Endometrial microvascular endothelial cells (primary cell): ENCODE results near the gene IGBP1. TPM values are rescaled to one million over a fixed set of nuclear protein-coding genes. Genes with fewer than 3 reads are reported as not detected.
"Not testable (repeated sequence)": the region's sequence is repeated elsewhere in the genome, so short reads cannot be mapped to it uniquely, and the experiment has no call there.

Experiments
- in situ Hi-C: cut with HindIII; loops from 2 replicates; pipeline ENCODE4 v1.10.0; 2017; ENCODE audit warnings: low sequenced_read_pairs, low pct_unique_long_range_greater_than_20kb; ENCODE audit errors: inconsistent ontology term
- total RNA-seq: library from RNA; depleted of rRNA; stranded (reverse); fragments of >200 nt; gene quantifications from one replicate; pipeline ENCODE4 v1.2.3, GENCODE V29; 2015; ENCODE audit errors: inconsistent ontology term

The IGBP1 gene
- total RNA-seq: 50.3 TPM

DNA sequence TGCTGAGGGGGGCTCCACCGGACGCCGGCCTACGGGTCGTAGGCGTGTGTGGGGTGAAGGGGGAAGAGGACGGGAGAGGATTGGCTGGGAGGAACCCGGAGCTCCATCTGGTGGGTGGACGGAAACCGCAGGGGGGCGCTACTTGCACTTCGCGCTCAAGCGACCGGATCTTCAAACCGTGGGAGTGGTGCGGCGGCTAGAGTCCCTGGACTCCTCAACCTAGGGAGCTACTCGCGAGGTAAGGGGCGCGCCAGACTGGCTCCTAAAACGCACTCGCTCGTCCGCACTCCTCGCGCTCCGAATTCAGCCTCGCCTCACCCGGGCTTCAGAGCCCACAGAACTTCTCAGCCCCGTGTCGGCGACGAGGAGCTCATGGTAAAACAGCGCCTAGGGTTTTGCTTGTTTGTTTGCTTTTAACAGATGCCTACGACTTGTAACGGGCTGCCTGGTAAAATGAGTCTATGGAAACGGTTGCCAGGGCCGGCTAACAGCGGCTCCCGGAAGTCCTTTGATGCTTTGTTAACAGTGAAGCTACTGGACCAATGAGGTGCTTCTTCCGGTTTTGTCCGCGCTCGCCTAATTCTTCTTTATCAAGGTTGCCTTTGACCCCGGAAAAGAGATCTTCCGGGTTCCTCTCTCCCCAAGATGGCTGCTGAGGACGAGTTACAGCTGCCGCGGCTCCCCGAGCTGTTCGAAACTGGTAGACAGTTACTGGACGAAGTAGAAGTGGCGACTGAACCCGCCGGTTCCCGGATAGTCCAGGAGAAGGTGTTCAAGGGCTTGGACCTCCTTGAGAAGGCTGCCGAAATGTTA lies at the start of gene IGBP1:
Gene IGBP1 (plus strand): TSS at position 145 of the 813 bp plus-strand sequence. CDS start 501 bp downstream, at position 646.
- in situ Hi-C loops: no loop called here

DNA sequence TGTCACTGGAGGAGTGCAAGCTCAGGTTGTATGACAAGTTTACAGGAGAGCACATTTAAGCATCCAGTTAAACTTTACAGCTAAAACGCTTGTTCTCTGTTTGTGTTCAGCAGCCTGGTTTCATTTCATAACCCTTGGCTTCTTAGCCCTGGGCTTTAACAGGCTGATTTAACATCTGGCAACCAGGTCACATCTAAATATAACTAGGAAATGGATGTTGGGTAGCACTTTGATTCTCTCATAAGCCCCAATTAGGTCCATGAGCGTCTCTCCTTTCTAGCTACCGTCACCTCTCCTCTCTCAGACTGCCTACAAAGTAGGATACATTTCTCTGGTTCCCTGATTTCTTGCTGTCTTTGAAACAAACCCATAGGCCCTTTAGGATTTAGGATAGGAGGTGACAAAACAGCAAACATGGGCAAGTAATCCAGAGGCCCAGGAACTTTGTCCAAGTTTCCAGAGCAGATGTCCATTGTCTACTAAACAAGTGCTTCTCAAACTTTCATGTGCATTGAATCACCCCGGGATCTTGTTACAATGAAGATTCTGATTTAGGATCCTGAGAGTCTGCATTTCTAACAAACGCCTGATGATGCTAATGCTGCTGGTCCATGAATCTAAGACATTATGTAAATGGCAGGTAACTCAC lies 48.5 kb upstream of the IGBP1 start:
- in situ Hi-C loops: no loop called here

DNA sequence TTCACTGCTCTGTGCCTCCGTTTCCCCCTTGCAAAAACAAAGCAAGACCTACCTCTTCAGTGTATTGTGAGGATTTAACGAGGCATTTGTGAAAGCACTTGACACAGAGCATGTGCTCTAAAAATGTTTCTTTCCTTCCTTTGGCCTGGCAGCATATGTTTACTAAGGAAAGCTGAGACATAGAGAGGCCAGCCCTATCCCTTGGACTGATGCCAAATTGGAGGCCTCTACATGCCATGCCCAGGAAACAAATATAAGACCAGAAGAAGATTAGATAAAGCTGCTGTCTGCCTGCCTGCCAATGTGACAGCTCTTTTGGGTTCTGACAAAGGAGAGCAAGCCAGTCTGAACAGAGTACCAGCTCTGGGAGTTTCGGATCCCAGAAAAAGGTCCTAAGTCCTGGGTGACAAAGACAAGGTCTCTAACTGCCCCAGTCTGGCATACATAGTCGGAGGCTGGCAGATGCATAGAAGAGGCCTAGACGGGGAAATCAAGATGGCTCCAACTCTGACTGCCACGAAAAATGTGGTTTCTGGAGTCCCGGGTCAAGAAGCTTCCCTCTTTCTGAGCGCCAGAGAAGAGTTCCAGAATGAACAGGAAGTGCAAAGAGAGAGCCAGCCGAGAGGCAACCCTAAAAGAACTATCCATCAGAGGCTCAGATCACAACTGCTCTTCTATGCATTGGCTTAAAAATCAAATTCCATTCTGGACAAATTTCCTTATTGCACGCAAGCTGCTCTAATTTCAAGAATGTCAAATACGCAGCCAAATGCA lies 45.2 kb upstream of the IGBP1 start:
- in situ Hi-C loops: no loop called here

DNA sequence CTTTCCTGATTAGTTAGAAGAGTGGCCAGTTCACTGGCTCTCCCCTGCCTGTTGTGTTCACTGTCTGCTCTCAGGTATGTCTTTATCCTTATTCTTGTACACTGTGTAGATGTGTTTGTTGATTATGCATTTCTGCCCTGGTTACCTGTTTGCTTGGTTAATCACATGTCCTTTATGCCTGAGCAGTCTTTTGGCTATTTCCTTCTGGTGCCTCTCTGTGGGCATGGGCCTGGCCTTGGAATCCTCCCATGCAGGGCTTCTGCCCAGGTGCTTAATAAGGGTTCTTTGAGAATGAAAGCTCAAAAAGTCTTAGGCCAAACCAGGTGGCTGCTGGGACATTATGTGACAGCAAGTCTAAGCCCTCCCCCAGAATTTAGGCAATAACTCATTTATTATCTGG lies 44.5 kb upstream of the IGBP1 start:
- in situ Hi-C loops: no loop called here

DNA sequence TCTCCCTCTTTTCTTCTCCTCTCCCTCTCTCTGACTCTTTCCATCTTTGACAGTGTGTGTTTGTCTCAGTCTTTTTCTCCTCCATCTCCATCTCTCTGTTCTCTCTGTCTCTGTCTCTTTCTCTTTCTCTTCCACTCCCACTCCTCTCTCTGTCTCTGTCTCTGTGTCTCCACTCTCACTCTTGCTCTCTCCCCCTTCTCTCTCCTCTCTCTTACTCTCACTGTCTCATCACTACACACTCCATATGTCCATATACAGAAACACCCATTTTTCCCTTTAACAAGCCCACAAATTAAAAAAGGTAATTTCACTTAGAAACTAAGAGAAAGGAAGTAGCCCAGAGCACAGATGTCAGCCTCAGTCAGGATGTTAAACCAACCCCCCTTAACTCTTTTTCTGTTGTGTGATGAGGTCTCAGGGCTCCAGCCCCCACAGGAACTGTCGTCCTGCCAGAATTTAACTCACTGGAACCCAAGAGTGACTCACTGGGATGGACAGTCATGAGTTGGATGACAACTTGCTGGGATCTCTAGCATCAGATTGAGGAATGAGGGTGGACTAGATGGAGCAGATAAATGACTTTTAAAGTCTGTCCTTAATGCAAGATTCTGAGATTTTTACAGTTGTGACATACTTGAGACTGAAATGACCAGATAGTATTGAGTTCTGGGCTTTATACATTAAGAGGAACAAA lies 43.5 kb upstream of the IGBP1 start:
- in situ Hi-C loops: no loop called here

DNA sequence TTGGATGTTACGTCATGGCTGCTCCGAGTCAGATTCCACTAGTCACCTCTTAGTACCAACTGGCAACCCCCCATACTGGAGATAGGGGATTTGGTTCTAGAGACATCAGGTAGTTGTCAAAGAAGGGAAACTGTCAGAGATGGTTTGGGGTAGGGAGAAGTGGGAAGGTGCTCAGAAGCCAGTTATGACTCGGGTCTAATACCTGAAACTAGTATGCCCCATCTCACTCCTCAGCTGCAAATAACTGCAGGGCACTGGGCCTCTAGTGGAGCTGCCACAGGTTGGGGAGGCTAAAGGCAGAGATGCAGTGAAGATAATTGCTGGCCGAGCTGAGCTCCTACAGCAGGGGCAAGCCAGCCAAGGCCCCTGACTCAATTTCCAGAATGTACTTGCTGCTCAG lies 41.0 kb upstream of the IGBP1 start:
- in situ Hi-C loops: no loop called here

DNA sequence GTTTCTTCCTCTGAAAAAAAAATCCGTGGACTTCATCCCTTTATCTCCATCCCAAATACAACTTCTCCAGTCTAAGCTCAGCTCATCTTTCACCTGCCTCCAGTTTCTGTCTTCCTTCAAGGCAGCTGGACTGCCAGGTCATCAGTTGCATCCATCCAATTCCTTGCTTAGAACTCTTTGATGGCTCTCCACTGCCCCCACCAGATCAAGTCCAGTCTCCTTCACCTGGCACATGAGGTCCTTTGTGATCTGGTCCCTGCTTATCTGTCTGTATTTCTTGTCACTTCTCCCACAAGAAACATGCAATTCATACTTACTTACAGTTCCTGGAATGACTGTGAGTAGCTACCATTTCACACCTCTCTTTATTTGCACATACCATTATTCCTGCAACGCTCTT lies 37.2 kb upstream of the IGBP1 start:
- in situ Hi-C loops: no loop called here

DNA sequence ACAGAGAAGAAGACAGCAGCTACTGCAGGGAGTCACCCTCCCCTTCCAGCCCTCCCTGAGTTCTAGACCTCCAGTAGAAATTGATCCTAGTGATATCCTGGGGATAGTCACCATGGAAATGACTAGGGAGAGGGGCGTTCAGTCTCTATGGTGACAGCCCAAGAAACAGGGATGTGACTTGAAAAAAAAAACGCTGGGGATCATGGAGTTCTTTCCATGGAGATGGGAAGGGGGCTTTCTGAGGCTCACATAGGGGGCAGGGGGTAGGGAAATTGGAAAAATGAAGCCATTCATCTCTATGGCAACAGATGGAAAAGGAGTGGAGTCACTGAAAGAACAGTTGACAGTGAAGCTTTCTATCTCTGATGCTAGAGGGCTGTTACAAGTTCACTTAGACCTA lies 28.0 kb upstream of the IGBP1 start:
- in situ Hi-C loops: no loop called here

DNA sequence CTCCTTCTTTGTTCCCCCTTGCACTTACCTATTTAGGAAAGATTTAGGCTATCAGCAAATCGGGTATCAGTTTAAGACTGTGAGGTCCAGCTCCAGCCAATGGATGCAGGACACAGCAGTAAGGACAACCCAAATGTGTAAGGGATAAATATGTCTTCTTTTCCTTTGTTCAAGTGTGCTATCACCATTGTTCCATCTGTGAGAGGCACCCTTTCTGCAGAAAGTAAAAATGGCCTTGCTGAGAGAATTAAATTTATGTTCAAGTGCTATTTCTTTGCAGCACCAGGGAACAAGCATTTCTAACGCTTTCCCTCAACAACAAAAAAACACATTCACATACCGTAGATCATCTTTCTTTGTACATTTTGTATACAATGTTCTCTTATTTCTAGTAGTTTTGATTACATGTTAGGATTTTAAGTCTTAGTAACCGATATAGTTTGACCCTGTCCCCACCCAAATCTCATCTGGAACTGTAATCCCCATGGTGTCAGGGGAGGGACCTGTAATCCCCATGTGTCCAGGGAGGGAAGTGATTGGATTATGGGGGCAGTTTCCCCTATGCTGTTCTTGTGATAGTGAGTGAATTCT lies 21.7 kb upstream of the IGBP1 start:
- in situ Hi-C loops: not testable (repeated sequence)

DNA sequence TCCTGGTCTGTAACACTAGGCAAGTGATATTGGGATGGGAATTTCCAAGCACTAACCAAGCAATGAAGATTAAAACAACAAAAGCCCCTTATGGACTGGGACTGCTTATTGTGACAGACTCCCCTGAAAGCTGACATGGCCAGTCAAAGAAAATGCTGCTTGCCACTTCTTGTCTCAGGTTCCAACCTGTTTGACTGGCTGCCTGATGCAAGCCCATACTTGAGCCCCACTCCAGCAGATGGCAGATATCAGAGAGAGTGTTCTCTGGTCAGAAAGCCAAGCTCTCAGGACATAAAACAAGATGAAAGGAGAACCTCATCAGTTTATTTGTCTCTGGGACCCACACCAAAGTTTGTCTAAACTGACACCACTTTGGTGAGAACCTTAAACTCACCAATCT lies 15.5 kb upstream of the IGBP1 start:
- in situ Hi-C loops: no loop called here

DNA sequence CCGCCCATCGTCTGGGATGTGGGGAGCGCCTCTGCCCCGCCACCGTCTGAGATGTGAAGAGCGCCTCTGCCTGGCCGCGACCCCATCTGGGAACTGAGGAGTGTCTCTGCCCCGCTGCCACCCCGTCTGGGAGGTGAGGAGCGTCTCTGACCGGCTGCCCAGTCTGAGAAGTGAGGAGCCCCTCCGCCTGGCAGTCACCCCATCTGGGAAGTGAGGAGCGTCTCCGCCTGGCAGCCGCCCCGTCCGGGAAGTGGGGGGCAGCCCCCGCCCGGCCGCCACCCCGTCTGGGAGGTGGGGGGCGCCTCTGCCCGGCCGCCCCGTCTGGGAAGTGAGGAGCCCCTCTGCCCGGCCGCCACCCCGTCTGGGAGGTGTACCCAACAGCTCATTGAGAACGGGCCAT lies 10.2 kb upstream of the IGBP1 start:
- in situ Hi-C loops: not testable (repeated sequence)

DNA sequence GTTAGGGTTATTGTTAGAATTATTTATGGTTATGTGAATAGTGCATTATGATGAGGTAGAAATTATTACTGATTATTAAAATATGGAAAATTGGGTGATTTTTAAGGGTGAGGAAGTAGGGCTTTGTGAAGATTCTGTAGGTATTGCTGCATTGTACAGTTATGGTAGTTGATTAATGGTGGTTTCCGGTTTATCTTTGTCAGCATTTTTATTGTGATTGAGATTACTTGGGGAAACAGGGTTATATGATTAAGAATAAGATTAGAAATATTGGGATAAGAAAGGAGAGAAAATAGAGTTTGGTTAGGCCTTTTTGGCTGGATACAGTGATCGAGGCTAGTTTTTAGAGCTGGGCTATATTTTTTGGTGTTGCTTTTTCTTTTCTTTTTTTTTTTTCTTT lies 8.6 kb upstream of the IGBP1 start:
- in situ Hi-C loops: no loop called here

DNA sequence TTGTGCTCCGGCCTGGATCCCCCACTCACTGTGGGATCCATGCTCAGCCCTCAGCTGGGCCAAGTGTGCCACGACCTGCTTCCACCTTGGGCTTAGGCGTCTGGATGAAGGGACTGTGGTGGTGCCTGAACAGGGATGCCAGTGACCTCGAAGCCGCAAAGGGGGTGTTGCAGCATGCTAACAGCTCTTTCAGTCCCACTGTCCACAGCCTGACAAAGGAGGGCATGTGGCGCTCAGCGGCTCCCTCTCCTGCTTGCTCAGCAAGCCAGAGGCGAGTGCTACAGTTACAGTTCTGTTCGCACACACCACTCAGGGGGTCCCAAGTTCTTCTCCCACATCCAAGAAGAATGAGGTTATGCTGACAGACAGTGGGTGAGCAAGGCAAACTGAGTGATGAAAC lies 5.2 kb upstream of the IGBP1 start:
- in situ Hi-C loops: no loop called here

DNA sequence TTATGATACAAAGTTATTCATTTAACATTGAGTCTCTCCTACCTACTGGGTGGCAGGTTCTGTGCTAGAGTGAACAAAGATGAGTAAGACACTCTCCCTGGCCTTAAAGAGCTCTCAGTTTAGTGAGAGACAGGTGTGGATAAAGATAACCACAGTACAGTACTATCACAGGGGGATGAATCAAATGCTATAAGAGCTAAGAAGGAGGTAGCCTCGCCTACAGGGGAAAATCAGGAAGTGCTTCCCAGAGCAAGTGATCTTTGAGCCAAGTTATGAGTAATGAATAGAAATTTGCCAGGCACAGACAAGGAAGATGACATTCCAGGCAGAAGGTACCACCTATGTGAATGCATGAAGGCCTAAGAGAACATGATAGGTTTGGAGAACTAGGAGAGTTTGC lies 3.4 kb upstream of the IGBP1 start:
- in situ Hi-C loops: no loop called here

DNA sequence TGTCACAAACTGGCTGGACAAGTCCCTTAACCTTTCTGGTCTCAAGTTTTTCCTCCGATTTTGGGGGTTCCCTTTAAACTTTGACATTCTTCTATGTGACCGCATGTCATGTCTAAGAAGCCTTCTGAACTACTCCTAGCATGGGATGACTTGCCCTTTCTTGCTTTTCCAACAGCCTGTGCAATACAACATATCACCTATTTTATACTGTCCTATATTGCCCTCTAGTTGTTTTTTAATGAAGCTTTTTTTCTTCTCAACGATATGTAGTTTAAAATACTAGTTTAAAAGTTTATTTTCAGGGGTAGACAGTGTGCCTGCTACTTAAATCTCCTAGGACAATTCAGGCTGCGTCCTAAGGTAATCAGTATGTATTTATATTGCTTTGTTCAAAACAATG lies 1.0 kb upstream of the IGBP1 start:
- in situ Hi-C loops: no loop called here

DNA sequence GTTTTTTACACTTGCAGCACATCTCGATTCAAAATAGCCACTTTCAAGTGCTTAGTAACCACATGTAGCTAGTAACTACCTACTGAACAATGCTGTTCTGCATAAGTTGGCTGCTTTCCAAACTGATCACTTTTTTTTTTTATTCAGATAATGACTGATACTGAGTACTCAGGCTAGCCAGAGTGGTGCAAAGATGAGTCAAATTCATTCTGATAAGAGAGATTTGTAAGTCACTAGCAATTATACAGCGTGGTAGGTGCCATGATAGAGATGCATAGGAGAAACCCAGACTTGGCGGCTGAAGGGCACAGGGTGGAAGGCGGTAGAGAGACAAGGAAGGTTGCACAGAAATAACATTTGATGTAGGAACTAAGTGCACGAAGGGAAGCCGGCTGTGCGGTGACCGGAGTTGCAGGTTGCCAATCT lies 357 bp upstream of the IGBP1 start:
- in situ Hi-C loops: no loop called here

DNA sequence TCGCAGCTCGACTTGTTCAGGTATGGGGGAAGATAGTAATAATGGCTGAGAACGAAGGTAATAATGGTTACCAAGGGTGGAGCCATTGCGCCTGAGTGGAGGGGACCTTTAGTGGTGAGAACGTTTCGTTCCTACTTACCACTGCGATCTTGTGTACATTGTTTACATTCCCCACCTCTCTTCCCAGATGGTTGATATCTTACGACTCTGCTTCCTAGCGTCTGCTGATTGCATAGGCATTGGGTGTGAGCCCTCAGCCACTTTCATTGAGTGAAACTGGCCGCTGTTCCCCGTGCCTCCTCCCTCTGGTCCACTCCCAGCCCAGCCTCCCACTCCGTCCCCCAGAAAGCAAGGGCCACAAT lies 850 bp downstream of the IGBP1 start:
- in situ Hi-C loops: no loop called here

DNA sequence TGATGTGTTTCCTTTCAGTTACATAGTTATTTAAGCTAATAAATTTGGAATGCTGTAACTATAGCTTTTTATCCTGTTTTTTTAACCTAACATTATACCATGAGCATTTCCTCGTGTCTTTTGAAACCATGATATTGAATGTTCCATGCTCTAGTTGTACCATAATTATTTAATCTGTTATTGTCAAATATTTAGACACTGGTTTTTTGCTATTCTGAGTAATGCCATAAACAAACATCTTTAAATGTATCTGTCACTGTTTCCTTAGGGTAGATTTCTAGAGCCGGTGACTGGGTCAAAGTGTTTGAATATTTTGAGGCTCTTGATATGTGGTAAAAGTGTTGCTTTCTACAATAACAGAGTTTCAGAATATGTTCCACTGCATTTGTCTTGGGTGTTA lies 5.4 kb downstream of the IGBP1 start:
- in situ Hi-C loops: no loop called here

DNA sequence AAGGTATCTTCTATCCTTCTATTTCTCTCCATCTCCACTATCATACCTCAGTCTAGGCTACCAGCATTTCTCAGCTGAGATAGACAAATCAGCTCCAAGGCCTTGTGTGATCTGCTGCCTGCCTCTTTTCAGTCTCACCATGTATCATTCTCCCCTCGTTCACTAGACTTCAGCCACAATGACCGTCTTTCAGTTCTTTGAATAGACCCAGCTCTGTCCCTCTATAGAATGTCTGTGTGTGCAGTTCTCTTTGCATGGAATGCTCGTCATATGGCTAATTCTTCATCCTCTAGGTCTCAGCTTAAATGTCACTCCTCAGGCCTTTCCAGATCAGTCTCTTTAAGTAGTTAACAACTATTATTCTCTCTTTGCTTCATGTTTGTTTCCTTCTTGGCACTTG lies 6.5 kb downstream of the IGBP1 start:
- in situ Hi-C loops: no loop called here
